ENCODE data around the gene CALML3.

CALML3 gene

DNA sequence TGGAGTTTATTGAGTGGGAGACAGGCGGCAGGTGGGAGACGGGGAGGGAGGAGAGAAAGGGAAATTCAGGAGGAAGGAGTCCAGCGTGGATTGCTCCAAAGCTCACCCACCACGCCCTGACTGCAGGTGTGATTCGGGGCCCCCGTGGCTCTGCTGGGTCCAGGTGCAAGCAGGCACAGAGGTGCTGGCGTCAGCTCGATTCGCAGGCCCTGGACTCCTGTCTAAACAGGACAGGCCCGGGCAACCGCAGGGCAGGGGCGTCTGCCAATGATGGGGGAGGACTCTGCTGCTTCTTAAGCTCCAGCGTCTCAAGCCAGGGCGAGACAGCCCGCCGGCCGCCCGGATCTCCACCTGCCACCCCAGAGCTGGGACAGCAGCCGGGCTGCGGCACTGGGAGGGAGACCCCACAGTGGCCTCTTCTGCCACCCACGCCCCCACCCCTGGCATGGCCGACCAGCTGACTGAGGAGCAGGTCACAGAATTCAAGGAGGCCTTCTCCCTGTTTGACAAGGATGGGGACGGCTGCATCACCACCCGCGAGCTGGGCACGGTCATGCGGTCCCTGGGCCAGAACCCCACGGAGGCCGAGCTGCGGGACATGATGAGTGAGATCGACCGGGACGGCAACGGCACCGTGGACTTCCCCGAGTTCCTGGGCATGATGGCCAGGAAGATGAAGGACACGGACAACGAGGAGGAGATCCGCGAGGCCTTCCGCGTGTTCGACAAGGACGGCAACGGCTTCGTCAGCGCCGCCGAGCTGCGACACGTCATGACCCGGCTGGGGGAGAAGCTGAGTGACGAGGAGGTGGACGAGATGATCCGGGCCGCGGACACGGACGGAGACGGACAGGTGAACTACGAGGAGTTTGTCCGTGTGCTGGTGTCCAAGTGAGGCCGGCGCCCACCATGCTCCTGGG lies at the start of gene CALML3:
CALML3 (plus strand) TSS at position 321 of the 920 bp plus-strand sequence; CDS start at position 446, 125 bp downstream.
- TF ChIP-seq GATA3 (IDR thresholded peaks at IDR 0.05; ENCODE audit: low read depth, low read length) (no peak), GATA2 (IDR thresholded peaks at IDR 0.05; ENCODE audit: low read depth, low read length) (no peak)

DNA sequence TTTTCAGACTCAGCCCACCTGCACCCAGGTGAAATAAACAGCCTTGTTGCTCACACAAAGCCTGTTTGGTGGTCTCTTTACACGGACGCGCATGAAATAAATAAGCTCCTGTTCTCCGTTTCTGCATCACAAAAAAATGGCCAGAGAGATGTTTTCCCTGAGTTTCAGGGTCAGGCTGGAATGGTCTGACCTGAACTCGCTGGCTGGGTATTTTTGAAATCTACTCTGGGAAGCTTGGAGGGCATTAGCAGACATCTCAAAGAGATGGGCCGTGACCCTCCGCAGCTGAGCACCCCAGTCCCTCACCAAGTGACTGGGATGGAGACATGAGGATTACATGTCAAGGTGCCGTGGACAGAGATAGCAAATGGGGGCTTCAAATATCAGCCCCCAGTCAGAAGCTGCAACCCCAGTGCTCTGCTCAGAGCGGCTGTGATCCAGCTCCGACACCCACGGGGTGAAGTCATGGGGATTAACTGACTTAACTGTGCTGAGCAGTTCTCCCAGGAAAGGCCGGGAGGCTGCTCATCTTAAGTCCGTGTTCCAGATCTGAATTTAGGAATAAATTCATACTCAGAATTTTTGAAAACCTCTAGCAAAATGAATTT lies 47.7 kb upstream of the CALML3 start:
- TF ChIP-seq GATA3 (IDR thresholded peaks at IDR 0.05; ENCODE audit: low read depth, low read length) (no peak), GATA2 (IDR thresholded peaks at IDR 0.05; ENCODE audit: low read depth, low read length) (no peak)

DNA sequence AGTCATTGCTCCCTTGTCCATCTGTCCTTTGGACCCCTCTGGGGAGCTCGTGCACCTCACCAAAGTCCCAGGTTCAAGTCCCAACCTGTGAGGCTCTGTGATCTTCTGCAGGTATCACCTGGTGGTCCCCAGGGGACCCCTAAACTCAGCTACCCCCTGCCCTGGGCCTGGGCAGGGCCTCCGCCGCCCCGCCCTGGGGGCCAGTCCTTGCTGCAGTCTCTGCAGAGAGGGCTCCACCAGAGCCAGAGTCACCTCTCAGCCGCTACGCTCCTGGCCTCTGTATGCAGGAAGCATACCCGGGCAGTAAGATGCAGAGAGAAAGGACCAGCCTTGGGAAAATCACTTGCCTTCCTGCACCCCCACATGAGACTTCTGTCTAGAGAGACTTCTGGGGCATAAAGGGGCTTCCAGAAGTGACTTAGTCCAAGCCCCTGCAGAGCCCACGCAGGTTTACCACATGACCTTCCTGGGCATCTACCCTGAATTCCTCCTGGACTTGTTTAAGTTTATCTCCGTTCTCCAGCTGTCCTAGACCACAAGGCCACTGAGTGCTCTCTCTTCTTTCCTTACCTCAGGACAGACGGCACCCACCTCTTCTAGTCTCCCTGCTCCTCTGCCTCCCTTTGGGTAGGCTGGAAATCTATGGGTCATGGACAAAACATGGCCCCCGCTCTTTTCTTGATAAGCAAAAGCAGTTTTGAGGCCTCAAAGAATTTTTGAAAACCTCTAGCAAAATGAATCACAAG lies 46.6 kb upstream of the CALML3 start:
- TF ChIP-seq GATA2 (IDR thresholded peaks at IDR 0.05; ENCODE audit: low read depth, low read length): no peak
- no peak for TF ChIP-seq GATA3 (IDR thresholded peaks at IDR 0.05; ENCODE audit: low read depth, low read length)

DNA sequence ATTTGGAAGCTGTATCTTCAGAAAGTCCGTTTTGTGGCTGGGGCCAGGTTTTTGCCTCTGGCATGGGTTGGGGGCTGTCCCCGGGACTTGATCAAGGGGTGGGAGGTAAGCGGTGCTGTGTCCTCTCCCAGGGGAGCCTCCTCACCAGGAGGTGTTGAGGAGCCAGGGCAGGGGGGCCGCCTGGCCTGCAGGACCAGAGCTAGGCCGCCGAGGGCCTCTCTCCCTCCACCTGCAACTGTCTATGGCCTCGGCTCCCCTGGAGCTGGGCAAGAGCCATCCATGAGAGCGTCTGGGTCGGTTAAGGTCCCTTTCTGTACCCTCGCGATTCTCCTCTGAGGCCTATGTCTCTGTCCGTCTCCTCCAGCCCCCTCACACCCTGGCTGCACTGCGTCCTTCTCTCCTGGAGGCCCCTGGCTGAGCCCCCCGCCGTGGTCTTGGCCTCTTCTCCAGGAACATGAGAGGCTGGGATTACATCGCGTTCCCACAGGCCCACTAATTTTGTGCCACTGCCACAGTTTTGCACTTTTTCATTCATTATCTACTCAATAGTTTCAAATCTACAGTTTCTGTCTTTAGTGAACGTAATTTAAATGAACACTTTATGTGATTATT lies 46.0 kb upstream of the CALML3 start:
- no peak for TF ChIP-seq GATA2 (IDR thresholded peaks at IDR 0.05; ENCODE audit: low read depth, low read length)
- TF ChIP-seq GATA3 (IDR thresholded peaks at IDR 0.05; ENCODE audit: low read depth, low read length): no peak

DNA sequence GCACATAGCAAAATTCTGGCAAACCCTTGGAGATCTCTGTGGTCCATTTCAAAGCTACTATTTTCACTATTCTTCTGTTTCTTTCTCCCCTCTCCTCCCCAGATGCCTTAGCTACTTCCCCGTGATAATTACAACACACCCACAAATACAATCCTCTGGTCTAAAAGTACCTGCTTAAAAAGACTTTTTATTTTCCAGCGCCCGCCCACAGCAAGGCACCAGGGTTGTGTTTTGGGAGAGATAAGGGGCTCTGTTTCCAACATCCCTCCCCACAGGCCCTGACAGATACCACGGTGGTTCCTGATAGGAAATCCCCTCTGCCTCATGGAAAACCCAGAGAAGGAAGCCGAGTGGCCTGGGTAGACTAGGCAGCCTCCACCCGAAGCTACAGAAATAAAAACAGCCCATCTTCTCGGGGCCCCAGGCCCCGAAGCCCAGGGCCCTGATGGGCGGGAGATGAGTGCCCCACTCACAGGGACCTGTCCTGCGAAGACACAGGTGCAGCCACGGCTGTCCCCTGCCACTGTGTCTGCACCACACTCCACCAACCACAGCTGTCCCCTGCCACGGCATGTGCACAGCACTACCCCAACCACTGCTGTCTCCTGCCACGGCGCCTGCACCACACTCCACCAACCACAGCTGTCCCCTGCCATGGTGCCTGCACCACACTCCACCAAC lies 45.1 kb upstream of the CALML3 start:
- TF ChIP-seq GATA2 (IDR thresholded peaks at IDR 0.05; ENCODE audit: low read depth, low read length) (no peak), GATA3 (IDR thresholded peaks at IDR 0.05; ENCODE audit: low read depth, low read length) (no peak)

DNA sequence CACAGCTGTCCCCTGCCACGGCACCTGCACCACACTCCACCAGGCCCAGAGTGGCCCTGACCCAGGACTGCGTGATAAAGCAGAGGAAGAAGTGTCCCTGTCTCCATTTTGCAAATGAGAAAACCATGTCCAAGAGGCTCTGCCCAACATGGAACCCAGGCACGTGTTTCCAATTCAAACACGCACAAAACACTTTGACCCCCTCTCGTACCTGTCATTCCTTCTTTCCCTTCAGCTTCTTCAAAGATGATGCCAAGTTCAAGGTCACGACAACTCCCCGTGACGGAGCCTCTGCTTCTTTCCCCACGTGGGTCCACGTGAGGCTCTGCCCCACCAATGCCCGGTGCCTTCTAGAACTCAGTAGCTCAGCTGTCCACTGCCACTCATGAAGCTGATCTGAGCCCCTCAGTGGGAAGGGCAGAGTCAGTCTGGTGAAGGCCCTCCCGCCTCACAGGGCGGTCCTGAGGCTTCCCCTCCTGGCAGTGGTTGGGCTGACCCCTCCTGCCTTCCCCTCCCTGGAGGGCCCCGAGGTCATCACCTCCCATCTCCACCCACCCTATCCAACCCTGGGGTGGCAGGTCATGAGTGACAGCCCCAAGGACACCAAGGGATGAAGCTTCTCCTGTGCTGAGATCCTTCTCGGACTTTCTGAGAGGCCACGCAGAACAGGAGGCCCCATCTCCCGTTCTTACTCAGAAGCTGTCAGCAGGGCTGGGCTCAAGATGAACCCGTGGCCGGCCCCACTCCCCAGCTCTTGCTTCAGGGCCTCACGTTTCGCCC lies 44.4 kb upstream of the CALML3 start:
- TF ChIP-seq GATA2 (IDR thresholded peaks at IDR 0.05; ENCODE audit: low read depth, low read length) (no peak), GATA3 (IDR thresholded peaks at IDR 0.05; ENCODE audit: low read depth, low read length) (no peak)

DNA sequence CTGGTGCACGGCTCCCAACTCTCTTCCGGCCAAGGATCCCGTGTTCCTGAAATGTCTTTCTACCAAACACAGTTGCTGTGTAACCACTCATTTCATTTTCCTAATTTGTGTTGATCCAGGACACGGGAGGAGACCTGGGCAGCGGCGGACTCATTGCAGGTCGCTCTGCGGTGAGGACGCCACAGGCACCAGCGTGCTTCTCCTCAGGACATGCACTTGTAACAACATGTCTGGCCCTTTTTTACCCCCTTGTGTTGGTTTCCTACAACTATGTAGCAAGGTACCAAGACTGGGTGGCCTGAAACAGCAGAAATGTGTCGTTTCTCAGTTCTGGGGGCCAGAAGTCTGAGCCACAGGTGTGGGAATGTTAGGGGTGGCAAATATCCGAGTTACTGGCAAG lies 43.6 kb upstream of the CALML3 start:
- TF ChIP-seq GATA2 (IDR thresholded peaks at IDR 0.05; ENCODE audit: low read depth, low read length): no peak
- no peak for TF ChIP-seq GATA3 (IDR thresholded peaks at IDR 0.05; ENCODE audit: low read depth, low read length)

DNA sequence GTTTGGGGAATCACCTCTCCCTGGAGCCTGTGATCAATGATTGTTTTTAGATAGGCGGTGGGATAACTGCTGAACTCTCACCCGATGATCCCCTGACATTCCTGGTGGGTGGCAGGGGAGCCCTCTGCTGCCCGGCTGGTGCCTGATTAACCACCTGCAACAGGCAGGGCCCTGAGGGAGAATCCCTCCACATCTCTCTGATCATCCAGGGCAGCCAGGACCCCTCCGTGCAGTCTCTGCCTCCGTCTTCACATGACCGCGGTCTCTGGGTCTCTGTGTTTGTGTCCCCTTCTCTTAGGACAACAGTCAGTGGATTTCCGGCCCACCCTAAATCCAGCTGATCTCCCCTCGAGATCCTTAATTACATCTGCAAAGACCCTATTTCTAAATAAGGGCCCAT lies 42.7 kb upstream of the CALML3 start:
- TF ChIP-seq GATA3 (IDR thresholded peaks at IDR 0.05; ENCODE audit: low read depth, low read length) (no peak), GATA2 (IDR thresholded peaks at IDR 0.05; ENCODE audit: low read depth, low read length) (no peak)

DNA sequence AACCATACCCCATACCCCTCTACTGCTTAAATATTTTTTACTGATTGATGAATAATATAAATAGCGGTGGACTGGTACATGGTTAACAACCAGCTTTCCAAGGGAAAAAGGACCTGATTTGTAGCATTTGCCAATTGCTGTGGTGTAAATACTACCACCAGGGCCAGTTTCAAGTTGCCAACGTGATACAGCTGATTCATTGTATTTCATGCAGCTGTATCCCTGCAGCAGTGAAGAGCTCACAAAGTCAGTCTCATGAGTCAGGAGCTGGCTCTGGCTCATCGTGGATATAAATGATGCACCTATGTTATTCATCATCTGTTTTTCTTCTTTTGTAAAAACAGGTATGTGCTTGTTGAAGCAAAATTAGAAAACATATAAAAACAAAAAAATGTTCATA lies 40.6 kb upstream of the CALML3 start:
- TF ChIP-seq GATA3 (IDR thresholded peaks at IDR 0.05; ENCODE audit: low read depth, low read length) (no peak), GATA2 (IDR thresholded peaks at IDR 0.05; ENCODE audit: low read depth, low read length) (no peak)

DNA sequence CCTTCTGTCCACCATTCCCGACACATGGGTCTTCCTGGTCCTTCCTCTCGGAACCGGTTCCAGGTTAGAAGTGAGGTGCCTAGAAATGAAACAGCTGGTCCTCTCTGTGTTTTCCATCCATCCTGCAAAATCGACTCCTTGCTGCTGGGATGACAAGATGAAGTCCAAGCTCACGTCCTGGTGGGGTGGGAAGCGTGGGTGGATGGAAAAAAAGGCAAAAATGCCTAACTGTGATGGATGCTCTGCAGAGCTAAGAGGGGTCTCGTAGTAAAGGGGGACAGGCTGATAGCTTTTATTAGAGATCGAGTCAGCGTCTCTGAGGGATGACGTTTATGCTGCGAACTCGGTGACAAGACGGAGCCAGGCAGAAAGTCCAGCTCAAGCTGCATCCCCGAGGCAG lies 39.5 kb upstream of the CALML3 start:
- TF ChIP-seq GATA3 (IDR thresholded peaks at IDR 0.05; ENCODE audit: low read depth, low read length) (no peak), GATA2 (IDR thresholded peaks at IDR 0.05; ENCODE audit: low read depth, low read length) (no peak)

DNA sequence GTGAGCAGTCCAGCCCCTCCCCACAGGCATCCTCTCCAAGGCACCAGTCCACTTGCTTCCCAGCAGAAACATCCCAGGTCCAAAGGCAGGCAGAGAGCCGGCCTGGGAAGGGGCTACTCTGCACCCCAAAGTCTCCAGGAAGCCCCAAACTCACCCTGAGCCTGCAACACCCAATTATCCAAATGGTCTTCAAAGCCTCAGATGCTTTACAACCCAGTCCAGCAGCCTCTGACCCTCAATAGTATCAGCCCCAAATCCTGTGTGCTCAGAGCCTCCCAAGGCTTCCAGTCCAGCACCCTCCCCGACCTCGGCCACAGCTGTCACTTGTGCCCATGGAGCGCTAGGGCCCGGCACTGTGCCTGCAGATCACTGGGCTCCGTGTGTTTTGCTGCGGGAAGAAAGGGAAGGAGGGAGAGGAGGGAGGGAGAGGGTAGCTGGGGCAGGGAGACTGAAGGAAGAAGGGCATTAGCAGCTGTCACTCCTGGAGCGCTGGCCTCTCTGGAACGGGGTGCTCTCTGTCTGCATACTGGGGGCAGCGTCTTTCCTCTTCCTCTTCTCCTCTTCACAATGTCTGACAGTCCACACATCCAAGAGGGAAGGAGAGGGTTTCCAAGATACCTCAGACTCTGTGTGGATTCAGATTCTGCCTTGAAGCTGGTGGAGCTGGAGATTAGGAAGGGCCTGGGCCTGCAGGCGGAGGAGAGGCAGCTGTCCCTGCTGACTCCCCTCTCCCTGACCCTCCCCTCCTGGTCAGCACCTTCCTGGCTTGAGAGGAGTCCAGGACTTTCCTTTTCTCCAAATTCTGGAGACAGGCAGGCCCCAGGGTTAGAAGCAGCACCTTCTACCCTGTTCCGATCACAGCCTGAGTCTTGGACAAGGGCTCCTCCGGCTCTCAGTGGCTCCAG lies 38.6 kb upstream of the CALML3 start:
- TF ChIP-seq GATA2 (IDR thresholded peaks at IDR 0.05; ENCODE audit: low read depth, low read length): no peak
- no peak for TF ChIP-seq GATA3 (IDR thresholded peaks at IDR 0.05; ENCODE audit: low read depth, low read length)

DNA sequence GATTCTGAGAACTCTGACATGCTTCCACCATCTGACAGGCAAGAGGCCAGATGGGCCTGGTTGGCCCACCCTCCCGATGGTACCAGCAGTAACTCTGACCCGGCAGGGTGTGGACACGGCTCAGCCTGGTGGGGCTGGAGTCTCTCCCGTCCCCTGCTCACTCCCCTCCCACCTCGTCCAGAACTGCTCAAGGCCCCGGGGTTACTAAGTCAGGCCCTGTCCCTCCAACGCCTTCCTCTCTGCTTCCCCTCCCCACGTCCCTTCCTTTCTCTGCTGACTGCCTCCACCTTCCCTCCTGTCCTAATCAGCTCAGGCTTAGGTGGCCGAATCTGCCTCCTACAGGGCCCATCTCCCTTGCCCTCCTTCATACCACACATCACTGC lies 37.9 kb upstream of the CALML3 start:
- no peak for TF ChIP-seq GATA3 (IDR thresholded peaks at IDR 0.05; ENCODE audit: low read depth, low read length)
- TF ChIP-seq GATA2 (IDR thresholded peaks at IDR 0.05; ENCODE audit: low read depth, low read length): no peak

Measured in SH-SY5Y (cell line).